DMS 273 treated with DMSO at 0.1 percent for 48 hours (cell line): ENCODE data around the gene SASH1.

Source experiments
- DNase-seq: peaks from one replicate; lab custom pipeline; 2025; lab: John Stamatoyannopoulos, UW

SASH1 gene

DNA sequence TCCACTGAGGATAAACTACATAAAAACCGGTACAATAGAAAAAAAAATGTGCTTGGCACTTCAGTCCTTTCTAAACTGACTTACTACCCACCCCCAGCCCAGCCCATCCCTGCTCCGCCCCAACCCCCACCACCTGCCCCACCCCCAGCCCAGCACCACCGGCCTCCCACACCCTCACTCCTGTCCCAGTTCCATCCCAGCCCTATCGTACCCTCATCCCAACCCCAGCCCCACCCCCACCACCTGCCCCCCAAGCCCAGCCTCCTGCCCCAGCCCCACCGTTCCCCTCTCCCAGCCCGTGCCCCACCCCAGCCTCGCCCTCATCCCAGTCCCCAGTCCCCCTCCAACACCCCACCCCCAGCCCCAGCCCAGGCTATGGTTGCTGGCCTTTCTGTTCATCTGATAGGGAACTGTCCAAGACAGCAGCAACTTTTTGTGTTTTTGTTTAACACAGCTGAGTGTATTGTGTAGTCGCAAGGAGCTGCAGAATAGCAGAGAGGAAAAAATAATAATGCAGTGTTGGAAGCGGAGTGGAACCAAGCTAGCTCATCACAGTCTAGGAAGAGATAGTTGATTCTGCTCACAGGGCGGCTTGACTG lies 61.9 kb downstream of the SASH1 start:
- DNase-seq = no peak

DNA sequence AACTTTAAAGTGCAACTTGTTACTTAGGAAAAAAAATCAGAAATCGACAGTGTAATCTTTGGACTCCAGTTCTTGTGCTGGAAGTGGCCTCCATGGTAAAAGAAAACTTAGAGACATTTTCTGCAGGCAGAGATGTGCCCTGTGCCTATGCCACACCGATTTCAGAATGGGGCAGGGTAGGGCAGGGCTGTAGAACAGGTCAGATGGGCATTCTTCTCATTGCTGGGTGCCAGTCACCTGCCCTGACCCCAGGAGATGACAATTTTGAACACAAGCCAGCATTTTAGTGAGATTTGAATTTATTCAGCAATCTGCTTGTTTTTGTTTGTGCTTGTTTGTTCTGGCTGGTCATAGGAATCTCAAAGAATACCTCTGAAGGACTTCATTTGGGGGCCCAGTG lies 63.3 kb downstream of the SASH1 start:
- no peak for DNase-seq

DNA sequence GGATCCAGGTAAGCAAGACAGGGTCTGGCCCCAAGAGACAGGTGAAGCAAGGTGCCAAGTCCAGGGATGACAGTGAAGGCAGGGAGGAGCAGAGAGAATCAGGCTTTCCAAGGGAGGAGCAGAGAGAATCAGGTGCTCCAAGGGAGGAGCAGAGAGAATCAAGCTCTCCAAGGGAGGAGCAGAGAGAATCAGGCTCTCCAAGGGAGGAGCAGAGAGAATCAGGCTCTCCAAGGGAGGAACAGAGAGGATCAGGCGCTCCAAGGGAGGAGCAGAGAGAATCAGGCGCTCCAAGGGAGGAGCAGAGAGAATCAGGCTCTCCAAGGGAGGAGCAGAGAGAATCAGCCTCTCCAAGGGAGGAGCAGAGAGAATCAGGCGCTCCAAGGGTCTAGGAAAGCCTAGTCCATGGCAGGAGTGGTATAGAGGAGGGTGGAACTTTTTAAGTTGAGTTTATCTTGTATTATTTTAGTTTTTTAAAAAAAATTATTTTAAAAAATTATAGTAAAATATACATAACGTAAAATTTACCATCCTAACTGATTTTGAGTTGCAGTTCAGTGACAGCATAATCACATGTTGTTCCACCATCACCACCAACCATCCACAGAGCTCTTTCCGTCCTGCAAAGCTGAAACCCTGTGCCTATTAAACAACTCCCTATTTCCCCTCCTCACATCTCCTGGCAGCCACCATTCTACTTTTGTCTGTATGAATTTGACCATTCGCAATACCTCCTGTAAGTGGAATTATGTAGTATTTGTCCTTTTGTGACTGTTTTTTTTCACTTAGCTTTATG lies 64.1 kb downstream of the SASH1 start:
- DNase-seq = no peak

DNA sequence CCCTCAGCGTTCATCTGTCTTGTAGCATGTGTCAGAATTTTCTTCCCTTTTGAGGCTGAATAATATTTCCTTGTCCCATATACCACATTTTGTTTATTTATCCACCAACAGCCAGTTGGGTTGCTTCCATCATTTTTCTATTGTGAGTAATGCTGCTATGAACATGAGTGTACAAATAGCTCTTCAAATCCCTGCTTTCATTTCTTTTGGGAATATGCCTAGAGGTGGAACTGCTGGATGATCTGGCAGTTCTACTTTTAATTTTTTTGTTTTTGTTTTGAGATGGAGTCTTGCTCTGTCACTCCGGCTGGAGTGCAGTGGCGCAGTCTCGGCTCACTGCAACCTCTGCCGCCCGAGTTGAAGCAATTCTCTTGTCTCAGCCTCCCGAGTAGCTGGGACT lies 64.7 kb downstream of the SASH1 start:
- DNase-seq = no peak

DNA sequence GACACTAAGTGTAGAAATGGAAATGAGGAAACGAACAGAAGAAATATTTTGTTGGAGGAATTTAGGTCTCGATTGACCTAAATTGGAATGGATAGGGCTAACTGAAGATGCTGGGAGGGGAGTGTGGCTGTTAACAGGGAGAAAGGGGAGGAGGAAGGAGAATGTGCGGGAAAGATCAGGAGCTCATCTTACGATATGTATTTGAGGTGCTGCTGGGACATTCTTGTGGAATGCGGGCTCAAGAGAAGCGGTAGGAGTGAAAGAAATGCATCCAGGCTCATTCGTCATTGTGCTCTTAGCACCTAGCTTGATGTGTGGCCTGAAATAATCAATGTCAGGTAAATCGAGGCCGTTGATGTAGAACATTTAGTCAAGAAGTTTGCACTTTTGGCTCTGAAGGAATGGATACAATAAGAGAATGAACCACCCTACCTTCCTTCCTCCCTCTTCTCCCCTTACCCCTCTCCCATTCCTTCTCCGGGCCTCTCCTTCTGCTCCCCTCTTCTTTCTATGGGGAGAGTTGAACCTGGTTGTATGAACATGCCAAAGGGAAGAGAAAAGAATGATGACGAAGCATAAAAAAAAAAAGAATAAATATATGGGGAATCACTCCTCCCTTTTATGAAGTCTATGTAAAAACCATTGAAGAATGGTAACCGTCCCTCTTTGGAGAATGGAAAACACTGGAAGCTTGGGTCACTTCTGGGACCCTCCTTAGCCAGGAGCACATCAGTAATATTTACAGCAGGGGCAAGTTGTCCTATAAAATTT lies 70.9 kb downstream of the SASH1 start:
- no peak for DNase-seq

DNA sequence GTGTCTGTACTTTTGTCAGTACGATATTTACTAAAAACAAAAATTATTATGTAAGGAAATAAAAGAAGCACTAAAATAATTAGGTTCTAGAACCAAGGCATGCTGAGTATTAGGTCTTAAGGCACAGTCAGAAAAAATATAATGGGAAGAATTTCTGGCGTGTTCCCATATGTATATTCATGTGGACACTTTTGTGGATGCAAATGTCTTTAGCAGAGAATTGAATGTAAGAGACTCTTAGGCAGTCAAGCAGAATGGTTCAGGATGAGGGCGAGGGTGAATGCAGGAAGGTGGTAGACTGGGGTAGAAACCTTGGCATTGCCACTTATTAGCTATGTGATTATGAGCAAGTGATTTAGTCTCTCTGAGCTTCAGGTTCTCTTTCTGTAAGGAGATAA lies 71.5 kb downstream of the SASH1 start:
- no peak for DNase-seq

DNA sequence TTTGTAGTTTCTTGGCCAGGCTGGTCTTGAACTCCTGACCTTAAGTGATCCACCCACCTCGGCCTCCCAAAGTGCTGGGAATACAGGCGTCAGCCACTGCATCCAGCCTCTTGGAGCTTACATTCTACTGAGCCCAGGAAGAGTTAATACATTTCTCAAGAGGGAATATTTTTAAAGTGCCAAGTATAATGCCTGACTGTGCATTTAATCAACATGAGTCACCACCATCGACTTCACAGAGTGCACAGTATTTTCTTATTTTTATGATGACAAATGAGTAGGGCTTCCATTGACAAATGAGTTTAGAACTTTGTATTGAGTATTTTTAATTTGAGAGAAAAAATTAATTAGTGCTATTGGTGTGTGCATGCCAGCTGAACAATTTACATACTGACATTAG lies 72.2 kb downstream of the SASH1 start:
- no peak for DNase-seq

DNA sequence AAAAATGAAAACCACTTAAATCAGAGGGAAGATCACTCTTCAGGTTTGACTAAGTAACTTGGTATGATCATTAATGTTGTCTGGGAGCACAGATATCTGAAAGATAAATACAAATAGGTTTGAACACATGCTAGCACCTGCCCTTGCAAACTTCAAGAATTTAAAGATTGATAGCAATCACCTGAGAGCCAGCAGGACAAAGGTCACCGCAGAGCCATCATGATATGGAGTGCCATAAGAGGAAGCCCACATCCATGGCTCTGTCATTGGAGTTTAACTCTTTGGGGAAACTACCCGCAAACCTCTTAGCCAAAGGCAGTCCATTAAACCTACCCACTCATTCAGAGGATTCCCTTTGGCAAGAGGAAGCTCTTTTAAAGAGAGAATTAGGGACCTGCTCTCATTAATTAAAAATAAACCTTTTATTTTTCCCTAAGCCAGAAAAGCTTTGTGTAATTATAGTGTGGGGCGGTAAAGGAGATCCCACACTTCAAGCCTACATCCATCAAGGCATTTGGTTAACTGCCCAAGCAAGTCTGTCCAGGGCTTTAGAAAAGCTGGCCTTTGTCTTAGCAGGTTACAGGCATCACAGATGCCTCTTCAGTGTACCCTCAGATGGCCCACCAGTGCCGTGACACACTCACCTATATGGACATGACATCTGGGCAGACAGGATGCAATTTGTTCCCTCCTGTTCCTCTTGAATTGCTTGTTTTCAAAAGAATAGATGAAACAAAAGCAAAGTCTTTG lies 73.0 kb downstream of the SASH1 start:
- DNase-seq = no peak

DNA sequence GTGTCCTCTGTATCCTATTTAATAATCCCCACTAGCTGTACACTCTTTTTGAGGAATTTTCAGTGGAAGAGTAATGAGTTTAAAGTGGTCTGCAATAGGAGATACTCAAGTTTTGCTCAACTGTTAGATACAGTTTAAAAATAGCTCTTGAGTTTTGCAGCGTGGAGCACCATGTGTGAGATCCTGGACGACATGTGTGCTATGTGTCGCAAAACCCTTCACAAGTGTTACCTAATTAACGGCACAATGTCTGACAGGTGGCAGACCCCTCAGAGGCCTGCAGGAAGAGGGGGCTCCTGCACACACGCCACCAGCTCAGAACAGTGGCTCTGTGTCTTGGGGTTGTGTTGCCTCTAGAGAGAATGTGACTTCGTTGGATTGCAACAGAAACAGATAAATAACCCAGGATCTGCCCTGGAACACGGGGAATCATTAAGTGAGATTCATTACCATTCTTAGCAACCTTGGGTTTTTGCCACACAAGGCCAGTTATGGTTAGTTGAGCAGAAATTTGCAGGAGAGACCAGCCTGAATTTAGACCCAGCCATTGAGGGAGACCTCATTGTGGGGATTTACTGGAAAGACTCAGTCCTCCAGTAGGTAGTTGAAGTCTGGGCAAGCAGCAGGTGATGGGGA lies 73.8 kb downstream of the SASH1 start:
- no peak for DNase-seq

DNA sequence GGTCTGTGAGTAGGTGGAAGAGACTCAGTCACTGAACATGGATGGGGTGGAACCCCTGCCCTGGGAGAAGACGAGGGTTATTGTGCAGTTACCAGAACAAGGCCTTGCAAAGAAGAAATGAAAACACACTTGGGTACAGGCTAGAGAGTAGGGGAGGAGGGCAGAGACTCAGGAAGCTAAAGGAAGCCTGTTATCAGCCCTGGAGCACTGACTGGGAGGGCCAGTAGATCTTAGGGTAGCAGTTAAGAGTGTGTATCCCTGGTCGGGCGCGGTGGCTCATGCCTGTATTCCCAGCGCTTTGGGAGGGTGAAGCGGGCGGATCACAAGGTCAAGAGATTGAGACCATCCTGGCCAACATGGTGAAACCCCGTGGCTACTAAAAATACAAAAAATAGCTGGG lies 74.4 kb downstream of the SASH1 start:
- no peak for DNase-seq

DNA sequence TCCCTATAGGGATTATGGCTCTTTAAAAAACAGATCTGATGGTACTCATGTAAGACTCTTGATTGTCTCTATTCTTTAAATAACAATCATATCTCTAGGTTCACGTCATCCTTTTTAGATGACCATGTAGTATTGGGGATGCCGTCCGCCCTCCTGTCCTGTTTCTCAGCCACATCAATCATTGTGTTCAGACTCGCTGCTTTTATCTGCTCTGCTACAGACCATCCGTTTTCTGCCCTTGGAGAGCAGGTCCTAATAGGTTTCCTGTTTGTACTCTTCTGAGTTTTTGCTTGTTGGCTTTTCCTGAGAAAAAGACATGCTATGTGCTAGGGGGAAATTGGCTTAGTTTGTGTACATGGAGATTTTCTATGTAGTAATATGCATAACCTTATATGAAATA lies 76.8 kb downstream of the SASH1 start:
- DNase-seq = no peak

DNA sequence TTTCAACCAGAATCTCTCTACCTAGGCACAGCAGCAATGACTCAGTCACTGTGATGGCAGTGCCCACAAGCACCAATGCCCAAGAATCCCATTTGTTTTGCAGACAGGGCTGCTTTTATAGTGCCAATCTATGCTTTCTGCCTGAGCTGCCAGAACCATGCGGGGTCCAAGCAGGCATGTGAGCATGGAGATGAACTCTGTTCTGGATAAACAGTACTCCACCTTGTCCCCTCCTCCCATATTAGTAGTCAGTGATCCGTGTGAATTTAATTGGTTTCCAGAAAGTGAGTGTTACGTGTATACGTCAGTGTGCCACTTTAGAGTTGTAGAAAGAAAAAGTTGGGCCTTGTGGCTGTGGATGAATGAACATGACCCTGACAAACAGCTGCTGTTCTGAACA lies 79.4 kb downstream of the SASH1 start:
- DNase-seq = no peak

DNA sequence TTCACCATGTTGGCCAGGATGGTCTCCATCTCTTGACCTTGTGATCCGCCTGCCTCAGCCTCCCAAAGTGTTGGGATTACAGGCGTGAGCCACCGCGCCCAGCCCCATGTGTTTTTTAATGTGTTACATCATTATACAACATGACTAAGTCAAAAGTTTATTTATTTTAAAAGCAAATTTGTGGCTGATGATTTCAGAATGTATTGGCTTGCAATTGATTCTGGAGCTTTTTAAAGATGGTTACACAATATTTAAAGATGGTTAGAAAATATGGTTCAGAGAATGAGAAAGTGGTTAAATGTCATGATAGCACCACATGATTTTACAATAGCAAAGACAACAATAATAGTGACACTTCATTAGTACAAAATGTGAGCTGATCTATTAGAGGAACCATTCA lies 80.5 kb downstream of the SASH1 start:
- no peak for DNase-seq

DNA sequence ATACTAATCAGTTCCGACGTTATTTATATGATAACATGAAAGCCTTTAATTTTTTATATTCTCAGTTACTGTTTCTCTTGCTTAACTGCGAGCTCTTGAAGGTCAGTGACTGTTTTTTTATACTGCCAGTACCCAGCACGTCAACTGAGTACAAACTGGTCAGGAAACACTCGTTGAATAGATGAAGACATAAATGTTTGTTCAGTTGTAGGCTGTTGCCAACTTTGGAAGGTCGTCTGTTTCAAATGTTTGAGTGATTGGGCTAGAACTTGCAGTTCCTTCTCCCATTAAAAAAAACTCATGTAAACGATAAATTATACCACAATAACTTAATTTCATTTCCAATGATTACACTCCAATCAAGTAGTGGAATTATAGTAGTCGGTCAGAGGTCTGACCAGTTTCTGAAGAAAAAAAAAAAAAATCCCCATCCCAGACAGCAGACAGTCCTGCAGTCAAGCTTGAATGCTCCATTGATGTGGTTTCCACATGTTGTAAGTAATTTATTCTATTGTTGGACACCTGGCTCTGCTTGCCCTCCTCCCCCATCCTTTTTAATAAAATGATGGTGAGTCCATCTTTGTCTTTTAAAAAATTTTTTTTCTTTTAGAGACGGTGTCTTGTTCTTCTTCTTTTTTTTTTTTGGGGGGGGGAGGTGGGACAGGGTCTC lies 81.1 kb downstream of the SASH1 start:
- no peak for DNase-seq

DNA sequence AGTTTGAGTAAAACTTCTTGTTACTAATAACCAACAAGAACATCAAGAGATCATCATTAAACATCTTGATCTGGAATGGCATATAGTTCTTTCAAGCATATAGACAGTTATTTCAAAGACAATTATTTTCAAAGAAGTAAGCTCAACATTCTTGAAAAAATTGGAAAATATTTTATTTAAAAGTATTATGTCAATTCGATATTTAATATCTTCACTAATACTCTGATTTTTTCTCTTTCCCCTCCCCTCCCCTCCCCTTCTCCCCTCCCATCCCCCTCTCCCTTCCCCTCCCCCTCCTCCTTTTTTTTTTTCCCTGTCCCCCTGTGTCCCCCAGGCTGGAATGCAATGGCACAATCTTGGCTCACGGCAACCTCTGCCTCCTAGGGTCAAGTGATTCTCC lies 82.8 kb downstream of the SASH1 start:
- no peak for DNase-seq

DNA sequence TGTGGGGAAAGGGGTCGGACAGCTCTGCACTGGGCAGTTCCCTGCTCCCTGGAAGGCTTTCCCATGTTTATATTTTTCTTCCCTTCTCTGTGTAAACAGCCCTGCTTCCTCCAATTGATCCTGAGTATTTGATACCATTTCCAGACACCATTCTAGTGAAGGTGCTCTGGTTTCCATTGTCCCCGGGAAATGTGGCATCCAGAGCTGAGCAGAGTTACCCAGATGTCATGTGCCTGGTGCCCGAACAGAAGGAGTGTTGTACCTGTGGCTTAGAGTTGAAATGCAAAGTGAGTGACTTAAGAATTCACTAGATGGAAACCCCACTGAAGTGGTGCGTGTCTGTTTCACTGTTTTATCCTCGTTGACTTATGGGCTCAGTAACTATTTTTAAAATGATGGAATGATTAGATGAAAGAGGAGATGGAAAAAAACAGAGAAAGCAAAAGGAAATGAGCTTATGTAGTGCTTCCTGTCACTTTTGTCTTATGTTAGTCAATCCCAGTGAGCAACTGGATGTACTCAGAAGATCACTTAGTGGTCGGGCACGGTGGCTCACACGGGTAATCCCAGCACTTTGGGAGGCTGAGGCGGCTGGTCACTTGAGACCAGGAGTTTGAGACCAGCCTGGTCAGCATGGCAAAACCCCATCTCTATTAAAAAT lies 83.8 kb downstream of the SASH1 start:
- DNase-seq = no peak

DNA sequence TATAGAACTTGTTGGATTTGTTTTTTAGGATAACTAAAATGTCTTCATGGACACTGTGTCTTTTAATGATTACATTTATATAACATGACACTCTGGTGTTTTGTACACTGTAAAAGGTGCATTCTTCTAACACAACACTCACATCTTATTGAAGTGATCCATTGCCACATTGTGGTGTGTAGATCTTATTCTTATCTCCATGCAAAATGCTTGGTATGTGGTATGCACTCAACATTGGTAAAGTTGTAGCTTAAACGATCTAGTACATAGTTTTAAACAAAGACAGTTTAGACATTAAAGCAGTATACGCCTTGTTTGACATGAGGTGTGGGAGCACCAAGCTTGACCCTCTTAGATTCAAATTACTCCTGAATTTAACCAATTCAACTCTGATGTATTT lies 84.7 kb downstream of the SASH1 start:
- no peak for DNase-seq

DNA sequence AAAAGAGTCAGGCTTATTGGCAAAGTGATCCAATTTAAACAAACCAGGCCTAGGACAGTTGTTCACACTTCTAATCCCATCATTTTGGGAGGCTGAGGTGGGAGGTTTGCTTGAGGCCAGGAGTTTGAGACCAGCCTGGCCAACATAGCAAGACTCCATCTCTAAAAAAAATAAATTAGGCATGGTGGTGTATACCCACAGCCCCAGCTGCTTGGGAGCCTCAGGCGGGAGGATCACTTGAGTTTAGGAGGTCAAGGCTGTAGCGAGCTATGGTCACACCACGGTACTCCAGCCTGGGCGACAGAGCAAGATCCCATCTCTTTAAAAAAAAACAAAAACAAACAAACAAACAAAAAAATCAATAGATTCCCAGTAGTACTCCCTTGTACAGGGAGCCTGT lies 86.8 kb downstream of the SASH1 start:
- no peak for DNase-seq

DNA sequence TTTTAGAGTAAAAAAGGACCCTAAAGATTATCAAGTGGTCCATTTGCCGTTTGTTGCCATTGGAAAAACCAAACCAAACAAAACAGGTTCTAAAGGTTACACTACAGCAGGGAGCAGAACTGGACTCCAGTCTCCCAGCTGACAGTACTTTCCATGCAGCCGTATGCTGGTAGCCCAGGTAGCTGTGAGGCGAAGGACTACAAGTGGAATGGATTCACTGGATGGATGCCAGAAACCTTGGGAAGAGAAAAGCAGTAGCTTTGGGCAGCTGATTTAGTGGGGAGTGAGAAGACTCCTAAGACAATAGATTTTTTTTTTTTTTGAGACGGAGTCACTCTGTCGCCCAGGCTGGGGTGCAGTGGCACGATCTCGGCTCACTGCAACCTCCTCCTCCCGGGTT lies 88.3 kb downstream of the SASH1 start:
- DNase-seq = peak; percentile 6

DNA sequence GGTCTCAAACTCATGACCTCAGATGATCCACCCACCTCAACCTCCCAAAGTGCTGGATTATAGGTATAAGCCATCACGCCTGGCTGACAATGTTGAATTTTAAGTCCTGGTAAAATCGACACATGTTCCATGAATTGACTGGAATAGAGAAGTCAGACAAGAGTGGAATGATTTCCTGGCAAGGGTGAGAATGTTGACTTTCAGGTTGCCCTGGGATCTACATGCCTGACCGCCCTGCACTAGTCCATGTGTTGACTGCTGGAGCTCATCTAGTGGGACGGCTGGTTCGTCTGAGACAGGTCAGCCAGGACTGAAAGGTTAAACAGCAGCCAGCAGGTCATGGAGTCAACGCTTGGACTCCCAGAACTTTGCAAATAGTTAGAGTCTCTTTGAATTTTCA lies 88.8 kb downstream of the SASH1 start:
- no peak for DNase-seq

DNA sequence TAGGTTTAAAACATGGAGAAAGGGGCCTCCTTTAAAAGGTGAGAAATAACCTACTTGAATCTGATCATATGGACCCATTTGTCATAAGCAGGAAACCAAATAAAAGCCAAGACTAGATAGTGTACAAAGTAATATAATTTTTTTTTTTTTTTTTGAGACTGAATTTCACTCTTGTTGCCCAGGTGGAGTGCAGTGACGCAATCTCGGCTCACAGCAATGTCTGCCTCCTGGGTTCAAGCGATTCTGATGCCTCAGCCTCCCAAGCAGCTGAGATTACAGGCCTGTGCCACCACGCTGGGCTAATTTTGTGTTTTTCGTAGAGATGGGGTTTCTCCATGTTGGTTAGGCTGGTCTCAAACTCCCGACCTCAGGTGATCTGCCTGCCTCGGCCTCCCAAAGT lies 89.2 kb downstream of the SASH1 start:
- DNase-seq = no peak
